ENCODE data around the gene NHERF2.

GRCh38 chr16:2077696-2078095 is 51.0 kb downstream of the NHERF2 start:
- TF ChIP-seq POLR2A (IDR thresholded peaks at IDR 0.05; ENCODE audit: low read depth, low read length), result no peak
- TF ChIP-seq POLR2AphosphoS5 (IDR thresholded peaks at IDR 0.05; ENCODE audit: low read depth, low read length), result no peak
